ENCODE data around the gene IL11.
"Not testable (repeated sequence)": the region's sequence is repeated elsewhere in the genome, so short reads cannot be mapped to it uniquely, and the experiment has no call there.

Gene IL11

DNA sequence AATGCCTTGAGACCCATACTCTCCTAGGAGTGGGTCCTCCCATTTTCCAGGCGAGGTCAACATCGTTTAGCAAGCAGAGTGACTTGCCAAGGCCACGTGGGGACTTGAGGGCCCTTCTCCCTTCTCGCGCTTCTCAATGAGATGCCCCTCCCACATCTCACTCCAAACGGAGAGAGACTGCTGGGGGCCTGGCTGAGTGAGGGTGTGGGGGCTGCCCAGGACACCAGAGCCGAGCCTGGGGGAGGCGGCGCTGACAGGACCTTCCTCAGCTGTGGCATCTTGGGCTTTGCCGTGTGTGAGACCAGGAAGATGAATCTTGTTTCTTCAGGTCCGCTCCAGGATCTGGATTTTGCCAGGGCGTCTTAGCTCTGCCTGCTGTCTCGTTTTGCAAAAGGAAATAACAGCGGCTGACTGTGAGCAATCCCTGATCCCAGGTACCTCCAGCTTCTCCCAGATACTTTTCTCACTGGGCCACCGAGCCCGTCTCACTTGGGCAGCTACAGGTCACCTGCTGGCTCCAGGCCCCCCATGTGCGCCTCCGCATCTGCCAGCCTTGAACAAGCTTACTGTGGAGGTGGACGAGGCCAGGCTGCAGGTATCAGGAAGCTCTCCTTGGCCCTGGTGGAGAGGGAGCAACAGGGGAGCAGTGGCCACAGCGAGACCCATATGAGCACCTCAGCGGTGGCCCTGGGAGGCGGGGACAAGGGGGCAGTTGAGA lies 21.8 kb downstream of the IL11 start:
- no peak for DNase-seq

DNA sequence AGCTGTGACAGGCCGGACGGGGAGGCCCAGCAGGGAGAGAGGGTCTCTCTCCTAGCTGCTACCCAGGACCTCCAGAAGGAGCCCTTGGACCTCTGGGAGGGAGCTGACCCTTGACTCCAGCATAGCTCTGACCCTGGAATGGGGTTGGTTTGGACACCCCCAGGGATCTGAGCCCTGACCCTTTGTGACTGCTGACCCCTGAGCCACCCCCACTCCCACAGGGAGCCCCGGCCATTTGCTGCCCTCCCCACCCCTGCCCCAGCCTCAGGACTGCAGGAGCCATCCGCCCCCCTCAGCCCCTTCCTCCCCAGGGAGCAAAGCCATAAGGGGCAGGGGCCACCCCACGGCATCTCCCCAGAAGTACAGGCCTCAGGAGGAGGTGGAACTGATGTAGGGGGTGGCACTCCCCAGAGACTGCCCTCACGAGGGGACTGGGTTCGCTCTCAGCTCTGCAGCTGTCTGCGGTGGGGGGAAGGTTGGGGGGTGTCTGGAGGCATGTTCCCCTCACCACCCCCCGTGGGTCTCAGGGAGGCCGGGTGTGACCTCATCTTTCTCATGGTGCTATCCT lies 22.7 kb downstream of the IL11 start:
- DNase-seq = no peak

DNA sequence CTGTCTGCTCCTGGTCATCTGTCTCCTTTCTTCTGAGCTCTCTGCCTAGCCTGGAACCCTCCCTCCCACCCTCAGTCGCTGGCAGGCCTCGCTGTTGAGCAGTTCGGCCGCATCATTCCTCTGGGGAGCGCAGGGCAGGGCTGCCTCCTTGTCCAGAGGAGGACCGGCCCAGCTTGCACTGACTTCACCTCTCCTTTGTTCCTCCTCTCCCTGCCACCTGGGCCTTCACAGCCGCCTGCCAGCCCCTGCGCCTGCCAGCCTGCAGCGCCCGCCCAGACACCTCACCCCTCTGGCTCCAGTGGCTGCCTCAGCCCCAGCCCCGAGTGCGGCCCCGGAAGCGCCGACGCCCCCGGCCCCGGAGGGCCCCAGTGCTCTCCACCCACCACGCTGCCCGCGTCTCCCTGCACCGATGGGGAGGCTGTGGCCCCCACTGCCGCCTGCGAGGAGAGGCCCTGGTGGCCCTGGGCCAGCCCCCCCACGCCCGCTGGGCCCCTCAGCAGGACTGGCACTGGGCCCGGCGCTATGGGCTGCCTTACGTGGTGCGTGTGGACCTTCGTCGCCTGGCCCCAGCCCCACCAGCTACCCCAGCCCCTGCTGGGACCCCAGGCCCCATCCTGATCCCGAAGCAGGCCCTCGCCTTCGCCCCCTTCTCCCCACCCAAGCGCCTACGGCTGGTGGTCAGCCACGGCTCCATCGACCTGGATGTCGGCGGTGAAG lies 23.4 kb downstream of the IL11 start:
- no peak for DNase-seq

DNA sequence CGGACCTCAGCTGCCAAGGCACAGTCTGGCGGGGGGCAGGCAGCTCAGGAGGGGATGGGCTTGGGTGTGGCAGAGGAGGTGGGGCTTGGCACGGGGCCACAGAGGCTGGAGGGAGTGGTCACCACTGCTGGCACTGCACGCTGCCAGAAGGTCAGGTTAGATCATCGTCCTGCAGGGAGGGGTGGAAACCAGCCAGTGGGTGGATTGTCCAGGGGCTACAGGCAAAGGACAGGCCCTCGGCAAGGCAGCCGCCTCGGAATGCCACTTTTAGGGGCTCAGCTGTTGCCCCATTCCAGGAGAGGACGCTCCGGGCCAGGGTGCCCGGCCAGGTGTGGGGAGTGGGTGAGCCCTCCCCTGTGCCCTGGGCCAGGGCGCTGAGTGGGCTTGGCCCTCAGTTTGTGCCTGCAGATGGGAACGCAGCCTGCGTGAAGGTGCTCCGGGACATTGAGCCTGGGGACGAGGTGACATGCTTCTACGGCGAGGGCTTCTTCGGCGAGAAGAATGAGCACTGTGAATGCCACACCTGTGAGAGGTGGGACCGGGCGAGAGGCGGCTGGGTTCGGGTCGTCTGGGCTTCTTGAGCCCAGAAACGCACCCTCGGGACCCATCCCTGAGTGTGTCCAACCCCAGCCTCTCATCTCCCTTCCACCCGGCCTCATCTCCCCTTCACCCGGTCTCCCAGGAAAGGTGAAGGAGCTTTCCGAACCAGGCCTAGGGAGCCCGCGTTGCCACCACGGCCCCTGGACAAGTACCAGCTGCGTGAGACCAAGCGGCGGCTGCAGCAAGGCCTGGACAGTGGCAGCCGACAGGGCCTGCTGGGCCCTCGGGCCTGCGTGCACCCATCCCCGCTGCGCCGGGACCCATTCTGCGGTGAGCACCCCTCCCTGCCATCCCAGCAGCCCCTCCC lies 24.2 kb downstream of the IL11 start:
- DNase-seq = no peak

DNA sequence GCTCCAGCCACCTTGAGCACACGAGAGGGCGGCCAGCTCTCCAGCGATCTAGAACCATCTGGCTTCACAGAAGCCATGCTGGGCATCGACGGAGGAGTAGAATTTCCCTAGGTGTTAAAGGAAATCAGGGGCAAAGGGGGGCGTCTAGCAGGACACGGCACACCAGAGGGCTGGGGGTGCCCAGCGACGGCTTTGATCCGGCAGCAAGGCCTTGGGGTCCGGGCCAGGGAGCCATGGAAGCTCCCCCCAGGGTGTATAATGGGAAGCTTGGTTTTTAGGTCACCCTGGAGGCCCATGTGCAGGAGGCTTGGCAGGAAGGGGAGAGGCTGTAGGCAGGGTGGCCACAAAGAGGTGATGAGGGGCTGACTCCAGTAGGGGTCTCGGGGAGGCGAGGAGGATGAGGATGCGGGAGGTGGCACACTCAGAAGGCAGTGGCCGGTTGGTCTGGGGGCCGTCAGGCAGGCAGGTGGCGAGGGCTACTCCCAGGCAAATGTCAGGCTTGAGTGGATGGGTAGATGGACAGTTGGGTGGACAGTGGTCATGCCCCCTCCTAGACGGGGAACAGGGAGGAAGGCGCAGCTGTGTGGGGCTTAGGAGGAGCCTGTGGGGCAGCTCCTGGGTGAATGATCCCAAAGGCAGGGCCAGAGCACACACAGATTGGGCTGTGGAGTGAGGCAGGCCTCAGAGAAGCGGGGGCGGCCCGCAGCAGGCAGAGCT lies 25.0 kb downstream of the IL11 start:
- no peak for DNase-seq

DNA sequence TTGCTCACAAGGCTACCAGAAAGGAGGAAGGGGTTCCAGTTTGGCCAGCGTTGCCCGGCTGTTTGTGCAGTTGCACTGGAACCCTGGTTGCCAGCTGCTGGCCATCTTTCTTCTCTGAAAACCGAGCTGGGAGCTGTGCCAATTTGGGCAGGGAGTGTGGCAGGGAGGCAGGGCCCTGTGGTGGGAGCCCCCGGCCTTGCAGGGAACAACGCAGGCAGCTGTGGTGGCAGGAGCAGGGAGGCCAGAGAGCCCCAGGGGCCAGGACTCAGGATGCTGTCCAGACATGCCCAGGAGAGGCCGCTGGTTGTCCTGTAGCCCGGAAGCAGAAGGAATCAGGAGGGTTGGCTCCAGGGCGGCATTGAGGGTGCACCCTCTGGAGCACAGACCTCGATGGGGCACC lies 25.8 kb downstream of the IL11 start:
- no peak for DNase-seq

DNA sequence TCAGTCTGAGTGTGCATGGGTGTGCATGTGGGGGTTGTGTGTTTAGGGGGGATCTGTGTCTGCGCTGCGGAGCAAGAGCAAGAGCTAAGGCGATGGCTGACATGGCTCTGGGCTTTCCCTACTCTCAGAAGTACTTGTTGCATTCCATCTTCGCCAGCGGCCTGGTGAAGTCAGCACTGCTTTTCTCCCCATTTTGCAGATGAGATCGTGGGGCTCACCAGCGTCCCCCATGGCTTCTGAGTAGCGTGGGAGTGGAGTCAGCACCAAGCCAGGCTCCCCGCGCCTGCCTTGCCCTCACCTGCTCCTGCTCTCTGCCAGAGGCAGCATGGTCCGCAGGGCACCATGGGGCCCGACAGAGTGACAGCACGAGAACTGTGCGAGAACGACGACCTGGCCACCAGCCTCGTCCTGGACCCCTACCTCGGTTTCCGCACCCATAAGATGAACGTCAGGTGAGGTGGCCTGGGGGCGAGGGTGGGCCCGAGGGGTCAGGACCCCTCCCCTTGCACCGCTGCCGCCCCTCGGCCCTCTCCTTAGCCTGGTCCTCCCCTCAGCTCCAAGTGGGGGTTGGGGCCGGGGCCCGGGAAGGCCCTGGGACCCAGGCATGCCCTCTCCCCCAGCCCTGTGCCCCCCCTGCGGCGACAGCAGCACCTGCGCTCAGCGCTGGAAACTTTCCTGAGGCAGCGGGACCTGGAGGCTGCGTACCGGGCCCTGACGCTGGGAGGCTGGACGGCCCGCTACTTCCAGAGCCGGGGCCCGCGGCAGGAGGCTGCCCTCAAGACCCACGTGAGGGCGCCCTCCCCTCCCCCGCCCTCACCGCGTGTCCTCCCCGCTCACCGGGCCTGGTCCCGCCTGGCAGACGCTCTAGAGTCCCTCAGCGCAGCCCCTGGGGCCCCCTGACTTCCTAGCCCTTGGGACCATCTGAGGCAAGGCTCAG lies 28.4 kb downstream of the IL11 start:
- no peak for DNase-seq

DNA sequence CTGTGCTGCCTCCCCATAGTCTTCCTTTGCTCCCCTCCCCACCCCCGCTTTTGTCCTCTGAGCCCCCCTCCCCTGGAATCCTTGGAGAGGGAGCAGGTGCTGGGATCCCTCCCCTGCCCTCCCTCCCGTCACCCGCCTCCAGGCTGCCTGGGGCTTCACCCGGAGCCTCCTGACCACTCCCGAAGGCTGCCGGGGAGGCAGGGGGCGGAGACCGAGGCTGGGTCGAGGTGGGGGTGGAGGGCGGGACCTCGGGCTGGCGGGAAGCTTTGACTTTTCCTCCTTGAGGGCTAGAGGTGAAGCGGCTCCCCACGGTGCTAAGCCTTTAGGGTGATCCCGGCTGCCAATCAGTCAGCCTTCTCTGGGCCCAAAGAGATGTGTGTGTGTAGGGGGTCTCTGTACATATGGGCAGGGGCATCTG lies 29.1 kb downstream of the IL11 start:
- peak; percentile 64 for DNase-seq

DNA sequence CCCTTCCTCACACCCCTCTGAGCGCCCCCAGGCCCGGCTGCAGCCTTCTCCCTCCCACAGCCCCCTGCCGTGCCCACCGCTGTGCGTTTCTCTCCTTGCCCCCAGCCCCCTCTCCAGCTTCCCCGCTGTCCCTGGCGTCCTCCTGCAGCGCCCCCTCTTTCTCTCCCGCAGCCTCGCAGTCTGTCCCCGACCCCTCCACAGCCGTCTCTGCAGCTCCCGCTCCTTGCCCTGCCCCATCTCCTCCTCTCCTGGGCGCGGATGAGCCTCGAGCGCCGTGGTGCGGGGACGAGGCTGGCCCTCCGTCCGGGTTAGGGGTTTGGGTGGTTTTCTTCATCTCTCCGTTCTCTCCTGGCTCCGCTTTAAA lies 29.5 kb downstream of the IL11 start:
- DNase-seq = no peak

DNA sequence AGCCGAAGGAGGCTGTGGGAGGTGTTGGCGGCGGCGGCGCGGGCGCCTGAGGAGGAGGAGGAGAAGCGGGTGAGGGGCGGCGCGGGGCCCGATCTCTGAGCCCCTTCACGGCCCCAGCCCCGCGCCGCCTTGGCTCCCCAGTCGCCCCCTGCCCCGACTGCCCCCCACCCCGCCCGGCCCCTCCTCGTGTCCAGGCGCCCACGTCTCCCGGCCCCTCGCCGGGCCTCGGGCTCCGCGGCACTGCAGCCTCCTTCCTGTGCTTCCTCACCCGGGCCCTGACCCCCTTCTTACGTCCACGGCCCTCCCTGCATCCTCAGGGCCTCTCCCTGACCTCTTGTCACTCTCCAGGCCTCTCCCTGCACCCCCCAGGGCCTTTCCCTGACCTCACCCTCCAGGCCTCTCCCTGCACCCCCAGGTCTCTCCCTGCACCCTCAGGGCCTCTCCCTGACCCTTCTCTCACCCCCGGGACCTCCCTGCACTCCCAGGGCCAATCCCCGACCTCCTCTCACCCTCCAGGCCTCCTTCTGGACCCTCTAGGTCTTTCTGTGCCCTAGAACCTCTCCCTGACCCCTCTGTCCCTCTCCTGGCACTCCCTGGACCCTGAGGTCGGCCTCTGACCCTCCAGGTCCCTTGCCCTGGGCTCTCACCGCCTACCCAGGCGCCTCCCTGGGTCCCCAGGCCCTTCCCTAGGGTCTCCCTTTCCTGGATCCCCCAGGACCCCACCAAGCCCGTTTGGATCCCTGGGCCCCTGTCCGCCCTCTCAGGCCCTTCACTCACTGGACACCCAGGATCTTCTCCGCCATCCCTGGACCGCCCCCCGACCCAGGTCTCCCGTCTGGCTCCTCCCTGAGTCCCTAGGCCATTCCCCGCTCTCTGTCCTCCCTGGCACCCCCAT lies 30.1 kb downstream of the IL11 start:
- peak; percentile 43 for DNase-seq

DNA sequence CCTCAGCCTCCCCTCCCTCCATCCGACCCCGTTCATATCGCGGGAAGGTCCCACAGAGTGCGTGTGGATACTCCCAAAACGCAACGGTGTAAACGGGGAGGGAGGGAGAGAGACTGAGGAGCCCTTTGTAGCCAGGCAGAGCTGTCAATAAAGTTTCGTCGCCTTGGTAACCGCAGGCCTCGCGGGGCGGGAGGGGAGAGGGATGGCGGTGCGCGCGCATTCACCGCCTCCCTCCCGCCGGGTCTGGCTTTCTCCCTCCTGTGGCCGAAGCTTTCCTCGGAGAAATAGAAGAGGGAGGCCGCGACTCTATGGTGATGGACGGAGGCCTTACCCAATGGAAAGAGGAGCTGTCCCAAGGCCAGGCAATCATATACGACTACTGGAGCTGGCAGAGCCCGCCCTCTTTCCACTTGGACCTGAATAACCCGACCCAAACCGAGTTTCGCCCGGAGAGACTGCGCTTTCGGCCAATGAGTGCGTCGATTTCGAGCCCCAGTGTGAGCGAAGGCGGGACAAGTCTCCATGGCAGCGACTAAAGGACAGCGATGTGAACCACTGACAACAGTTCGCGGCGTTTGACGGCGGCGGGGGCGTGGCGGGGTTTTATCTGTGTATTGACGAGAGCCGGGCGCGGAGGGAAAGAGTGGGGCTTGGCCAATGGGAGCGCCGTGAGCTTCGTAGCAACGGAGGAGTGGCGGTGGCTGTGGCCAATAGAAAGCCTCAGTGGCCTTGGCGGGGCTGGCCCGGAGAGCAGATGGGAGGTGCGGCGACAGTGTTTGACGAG lies 31.0 kb downstream of the IL11 start, which contains the start of gene KMT5C:
Gene KMT5C (plus strand): TSS at position 772 of the 784 bp plus-strand sequence. CDS start 2,061 bp downstream, outside the sequence.
- peak; percentile 100 for DNase-seq

DNA sequence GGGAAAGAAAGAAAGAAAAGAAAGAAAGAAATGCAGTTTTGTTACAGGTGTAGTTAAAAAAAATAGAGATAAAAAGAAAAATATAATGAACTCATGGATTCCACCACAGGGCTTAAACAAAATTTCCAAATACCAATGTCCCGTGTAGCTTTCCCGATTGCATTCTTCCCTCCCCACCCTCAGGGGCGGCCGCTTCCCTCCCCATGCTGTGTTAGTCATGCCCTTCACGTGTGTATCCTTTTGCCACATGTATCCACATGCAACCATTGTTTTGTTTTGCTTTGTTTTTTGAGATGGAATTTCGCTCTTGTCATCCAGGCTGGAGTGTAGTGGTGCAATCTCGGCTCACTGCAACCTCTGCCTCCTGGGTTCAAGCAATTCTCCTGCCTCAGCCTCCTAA lies 34.2 kb downstream of the IL11 start:
- no peak for DNase-seq

DNA sequence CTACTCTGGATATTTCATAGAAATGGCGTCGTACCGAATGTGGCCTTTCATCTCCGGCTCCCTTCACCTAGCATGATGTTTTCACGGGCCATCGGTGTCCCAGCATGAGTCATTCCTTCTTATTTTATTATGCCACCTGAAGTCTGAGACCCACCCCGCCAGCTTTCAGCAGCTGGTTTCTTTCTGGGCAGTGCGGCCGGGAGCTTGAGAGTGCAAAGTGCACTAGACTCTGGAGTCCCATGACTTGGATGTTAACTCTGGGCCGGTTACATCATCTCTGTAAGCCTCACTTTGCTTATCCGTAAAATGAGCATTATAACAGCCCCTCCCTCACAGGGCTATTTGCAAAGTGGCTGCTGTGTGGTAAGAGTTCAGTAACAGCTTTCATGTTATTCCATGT lies 36.4 kb downstream of the IL11 start:
- DNase-seq = no peak

DNA sequence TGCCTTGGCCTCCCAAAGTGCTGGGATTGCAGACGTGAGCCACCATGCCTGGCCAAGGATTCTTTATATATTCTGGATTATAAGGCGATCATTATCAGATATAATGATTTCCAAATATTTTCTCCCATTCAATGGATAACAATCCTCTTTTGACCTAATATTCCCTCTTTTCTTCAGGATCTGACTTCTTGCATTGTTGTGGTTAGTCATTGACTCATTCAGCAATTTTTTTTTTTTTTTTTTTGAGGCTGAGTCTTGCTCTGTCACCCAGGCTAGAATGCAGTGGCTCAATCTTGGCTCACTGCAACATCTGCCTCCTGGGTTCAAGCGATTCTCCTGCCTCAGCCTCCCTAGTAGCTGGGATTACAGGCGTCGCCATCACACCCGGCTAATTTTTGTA lies 40.5 kb downstream of the IL11 start:
- DNase-seq = not testable (repeated sequence)

DNA sequence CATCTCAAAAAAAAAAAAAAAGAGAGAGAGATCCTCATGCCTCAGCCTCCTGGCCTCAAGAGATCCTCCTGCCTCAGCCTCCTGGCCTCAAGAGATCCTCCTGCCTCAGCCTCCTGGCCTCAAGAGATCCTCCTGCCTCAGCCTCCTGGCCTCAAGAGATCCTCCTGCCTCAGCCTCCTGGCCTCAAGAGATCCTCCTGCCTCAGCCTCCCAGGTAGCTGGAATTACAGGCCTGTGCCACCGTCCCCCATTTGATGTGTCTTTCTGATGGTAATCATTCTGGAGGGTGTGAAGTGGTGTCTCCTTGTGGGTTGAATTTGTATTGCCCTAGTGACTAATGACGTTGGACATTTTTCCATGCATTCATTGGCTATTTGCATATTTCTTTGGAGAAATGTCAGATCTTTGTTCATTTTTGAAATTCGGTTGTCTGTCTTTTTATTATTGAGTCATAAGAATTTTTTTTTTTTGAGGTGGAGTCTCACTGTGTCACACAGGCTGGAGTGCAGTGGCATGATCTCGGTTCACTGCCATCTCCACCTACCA lies 41.4 kb downstream of the IL11 start:
- peak; percentile 44 for DNase-seq

DNA sequence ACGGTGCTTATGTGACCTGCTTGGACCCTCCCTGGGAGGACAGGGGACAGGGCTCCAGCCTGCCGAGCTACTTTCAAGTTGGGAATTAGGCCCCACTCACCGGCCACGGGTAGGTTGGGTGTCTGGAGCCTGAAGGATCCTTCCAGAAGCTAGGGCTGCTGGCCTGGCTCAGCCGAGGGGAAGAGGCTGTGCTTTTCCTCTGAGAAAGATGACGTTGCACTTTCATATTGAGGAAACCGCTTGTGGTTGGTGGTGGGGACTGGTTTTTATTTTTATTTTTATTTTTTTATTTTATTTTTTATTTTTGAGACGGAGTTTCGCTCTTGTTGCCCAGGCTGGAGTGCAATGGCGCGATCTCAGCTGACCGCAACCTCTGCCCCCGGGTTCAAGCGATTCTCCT lies 45.1 kb downstream of the IL11 start, which contains the start of gene TMEM150B:
Gene TMEM150B (minus strand): TSS at position 170 of the 400 bp plus-strand sequence. CDS start 4,305 bp downstream, outside the sequence.
- no peak for DNase-seq

DNA sequence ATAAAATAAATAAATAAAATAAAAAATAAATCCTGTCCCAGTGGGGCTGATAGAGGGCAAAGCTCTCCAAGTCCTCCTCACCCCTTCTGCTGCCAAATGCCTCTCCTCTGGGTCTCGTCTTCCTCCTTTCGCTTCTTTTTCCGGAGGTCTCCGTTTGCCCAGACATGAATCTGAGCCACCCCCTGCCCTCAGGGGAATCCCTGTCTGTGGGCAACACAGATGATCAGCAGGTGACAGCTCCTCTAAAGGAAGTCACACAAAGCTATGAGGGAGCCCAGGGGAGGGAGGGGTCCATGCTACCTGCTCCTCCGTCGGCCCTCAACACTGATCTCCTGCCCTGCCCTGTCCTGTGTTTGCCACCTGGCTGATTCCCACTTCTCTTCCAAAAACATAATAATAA lies 45.6 kb downstream of the IL11 start:
- no peak for DNase-seq

DNA sequence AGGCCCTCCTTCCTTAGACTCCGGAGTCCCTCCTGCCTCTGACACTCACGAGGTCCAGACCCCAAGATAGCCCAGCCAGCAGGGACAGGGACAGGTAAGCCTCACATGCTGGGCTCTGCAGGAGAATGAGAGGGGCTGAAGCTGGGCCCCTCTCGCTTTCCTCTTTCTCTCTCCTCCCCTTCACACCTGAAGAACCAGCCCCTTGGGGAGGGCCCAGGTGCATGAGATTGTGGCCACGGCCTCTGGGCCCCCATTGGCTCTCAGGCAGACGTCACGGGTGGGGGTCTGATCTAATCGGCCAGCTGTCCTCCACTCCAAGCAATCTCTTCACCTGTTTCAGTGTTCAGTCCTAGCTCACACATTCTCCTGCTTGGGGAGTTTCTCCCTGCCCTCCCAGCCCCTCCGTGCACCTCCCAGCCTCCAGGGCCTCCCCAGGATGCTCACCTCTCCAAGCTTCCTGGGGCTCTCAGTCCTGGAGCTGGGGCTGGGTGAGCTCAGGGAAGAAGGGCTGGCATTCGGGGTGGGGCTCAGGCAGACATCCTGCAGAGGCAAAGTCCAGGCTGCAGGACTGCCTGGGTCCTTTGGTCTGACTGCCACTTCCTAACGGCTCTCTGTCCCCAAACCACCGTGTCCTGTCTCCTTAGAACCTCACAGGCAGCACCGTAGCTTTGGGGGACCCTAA lies 47.9 kb downstream of the IL11 start:
- DNase-seq = no peak
